Measurements from ENCODE around the gene LGI2.
"Not testable (repeated sequence)": the region's sequence is repeated elsewhere in the genome, so short reads cannot be mapped to it uniquely, and the experiment has no call there.

The LGI2 gene

DNA sequence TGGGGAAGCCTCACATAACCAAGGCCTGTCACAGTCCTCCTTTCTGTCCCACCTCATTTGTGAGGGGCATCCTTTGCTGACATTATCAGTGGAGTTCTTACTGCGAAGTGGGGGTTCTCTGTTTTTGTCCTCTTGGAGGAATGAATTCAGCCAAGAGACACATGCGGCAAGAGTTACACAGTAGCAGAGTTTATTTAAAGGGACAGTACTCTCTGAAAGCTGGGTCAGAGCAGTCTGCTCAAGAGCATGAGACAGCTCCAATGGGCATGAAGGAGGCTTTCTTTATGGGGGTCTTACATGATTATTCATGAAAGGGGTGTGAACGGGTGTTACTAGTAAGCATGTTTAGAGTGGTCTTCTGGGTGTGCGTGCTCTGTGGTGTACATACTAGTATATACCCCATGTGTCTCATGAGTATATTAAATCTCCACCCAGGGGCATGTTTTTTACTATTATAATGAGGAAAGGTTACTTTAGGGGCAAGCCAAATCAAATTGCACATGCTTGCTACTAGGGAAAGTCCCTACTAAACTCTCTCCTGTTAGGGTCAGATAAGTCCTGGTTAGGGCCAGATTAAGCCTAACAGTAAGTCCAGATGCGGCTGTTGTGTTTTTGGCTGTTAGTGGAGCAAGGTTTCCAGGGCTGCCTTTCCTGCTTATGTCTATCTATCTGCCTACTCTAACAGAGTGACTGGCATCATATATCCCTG, 19.8 kb upstream of the LGI2 start:
- no peak for DNase-seq (ENCODE audit: low read depth in 2 of 2)

- no peak for DNase-seq (ENCODE audit: low read depth in 2 of 2)
Measured at GRCh38 chr4:25043548-25043947, 12.8 kb upstream of the LGI2 start.

DNA sequence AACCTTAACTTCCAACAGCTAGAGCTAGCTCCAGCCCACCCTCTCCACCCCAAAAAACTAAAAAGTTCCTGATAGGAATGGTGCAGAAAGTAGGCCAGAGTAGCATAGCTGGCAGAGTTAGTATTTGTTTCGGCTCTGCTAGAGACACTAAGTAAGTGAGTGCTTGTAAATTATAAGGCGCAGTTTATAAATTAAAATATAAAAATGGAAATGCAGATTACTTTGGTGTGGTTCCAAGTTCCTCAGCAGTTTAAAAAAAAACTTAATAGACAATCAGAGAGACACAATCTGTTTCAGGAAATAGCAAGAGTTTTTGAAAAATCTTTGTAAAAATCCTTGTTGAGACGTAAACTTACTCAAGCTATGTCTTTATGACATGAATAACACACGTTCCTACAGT, 2.8 kb upstream of the LGI2 start:
- DNase-seq (ENCODE audit: low read depth in 2 of 2): no peak

- DNase-seq (ENCODE audit: low read depth in 2 of 2): no peak
Measured at GRCh38 chr4:25032126-25032525, 1.4 kb upstream of the LGI2 start.

GRCh38 chr4:25031077-25031621, 403 bp upstream of the LGI2 start:
- DNase-seq (ENCODE audit: low read depth in 2 of 2): no peak

- DNase-seq (ENCODE audit: low read depth in 2 of 2): no peak
Measured at GRCh38 chr4:25029479-25030276, 1.1 kb downstream of the LGI2 start.

GRCh38 chr4:25028851-25029250, 1.9 kb downstream of the LGI2 start:
- no peak for DNase-seq (ENCODE audit: low read depth in 2 of 2)

GRCh38 chr4:25022766-25023165, 8.0 kb downstream of the LGI2 start:
- DNase-seq (ENCODE audit: low read depth in 2 of 2): no peak

DNA sequence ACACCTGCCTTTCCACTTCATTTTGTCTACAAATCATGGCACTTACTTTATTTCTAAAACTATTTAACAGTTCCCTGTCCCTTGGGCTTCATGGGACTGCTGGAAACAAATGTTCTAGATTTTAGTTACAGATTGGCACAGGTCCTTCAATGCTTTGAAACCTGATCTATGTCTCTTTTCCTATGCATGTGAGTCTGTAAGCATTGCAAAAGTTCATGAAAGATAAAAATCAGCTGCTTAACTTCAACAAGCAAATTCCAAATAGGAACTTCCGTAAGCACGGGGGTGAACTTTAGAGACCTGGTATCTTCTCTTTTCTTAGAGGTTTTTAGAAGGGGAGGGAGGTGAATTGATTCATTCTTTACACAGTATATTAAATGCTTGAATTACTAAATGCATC, 9.5 kb downstream of the LGI2 start:
- no peak for DNase-seq (ENCODE audit: low read depth in 2 of 2)

DNA sequence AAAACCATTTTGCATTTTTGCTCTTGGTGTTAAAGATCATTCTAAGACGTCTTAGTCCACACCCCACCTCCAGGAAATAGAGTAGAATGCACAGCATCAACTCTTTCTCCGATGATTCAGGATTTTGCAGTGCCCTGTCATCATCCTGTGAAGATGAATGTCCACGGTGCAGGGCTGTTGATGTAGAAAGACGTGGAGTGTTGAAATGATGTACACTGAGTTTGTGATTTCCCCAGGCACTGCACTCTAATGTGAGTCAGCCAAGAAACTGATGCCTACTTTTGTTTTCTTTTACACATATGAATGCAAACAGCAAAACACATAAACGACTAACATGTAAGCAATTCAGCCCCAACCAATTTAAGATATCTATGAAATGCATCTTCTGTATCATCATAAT, 10.5 kb downstream of the LGI2 start:
- no peak for DNase-seq (ENCODE audit: low read depth in 2 of 2)

- DNase-seq (ENCODE audit: low read depth in 2 of 2): no peak
Measured at GRCh38 chr4:25019501-25019900, 11.2 kb downstream of the LGI2 start.

DNA sequence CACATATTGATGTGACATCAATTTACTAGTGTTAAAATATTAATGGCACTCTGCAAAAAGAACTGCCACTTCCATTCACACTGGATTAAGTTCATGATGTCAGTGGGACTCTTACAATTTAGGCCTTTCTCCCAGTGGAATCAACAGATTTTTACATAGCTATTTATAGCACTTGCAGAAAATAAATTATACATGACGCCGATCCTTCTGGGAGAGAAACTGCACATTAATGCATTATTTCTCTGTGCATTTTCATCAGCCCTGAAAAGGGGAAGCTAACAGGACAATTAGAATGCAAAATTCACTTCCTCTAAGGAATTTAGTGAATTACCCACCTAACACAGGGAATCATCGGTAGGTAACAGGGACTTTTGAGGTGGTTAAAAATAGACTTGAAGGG, 15.7 kb downstream of the LGI2 start:
- no peak for DNase-seq (ENCODE audit: low read depth in 2 of 2)

- not testable (repeated sequence) for DNase-seq (ENCODE audit: low read depth in 2 of 2)
Measured at GRCh38 chr4:25014662-25014983, 16.1 kb downstream of the LGI2 start.

- no peak for DNase-seq (ENCODE audit: low read depth in 2 of 2)
Measured at GRCh38 chr4:25013756-25014661, 16.7 kb downstream of the LGI2 start.

DNA sequence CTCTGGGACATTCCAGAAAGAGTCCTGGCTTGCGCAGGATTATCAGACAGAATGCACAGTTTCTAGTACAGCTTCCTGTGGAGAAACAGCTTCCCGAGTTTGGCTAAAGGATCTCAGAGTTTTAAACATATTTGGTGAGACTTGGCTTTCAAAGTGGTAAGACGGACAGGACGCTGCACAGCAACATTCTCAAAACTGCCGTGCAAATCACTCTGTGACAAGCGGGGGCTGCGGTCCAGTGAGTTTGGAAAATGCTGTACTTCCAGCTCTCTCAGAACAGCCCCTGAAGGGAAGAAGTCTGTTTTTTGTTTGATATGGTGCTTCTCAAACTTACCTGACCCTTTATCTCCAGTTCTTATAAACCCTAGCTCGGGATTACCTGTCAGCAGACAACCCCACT, 18.1 kb downstream of the LGI2 start:
- DNase-seq (ENCODE audit: low read depth in 2 of 2): no peak

DNA sequence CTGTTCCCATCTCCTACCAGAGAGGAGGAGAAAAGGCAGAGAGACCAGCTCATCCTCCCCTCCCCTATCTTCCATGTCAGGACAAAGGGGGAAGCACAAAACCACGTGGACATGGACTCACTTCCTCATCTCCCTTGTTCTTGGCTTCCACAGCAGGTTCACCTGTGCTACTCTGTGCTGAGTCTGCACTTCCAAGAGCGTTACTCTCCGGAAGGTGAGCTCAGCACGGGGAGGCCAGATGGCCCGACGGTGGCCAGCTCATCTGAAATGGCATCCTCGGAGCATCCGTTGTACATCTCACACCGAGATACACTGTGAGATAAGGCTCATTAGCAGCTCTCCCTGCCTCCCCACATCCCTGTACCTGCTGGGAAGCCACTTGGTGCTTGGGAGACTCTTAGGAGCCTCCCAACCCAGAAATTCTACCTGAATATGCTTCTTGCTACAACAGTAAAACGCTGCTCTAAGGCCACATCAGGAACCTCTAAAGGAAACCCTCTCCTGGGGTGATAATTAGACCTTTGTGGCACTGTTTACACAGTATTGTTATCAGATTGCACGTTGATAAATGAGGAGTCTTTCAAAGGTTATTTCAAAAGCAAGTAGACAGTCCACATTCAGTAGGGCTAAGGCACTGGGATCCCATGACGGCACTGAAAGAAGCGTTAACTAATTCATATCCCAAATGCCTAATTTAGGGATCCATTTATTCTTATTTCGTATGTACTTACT, 19.4 kb downstream of the LGI2 start:
- DNase-seq (ENCODE audit: low read depth in 2 of 2): no peak

GRCh38 chr4:25007598-25007997, 23.1 kb downstream of the LGI2 start:
- DNase-seq (ENCODE audit: low read depth in 2 of 2): no peak

DNA sequence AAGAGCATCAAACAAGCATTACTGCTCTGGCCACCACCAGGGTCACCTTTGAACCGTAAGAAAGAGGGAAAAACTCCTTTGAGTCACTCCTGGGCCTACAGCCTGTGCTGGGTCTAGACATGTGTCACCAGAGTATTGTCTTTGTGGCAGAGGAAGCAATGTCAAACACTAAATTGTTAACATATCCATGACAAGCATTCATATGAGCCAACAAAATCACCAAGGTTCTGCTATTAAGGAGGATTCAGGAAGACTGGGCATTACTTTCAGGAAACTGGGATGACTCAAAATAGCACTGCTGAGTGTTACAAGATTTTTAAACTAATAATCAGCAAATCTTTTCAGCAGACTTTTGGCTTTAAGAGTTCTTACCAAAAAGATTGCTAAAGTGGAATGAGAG, 28.1 kb downstream of the LGI2 start:
- no peak for DNase-seq (ENCODE audit: low read depth in 2 of 2)

DNA sequence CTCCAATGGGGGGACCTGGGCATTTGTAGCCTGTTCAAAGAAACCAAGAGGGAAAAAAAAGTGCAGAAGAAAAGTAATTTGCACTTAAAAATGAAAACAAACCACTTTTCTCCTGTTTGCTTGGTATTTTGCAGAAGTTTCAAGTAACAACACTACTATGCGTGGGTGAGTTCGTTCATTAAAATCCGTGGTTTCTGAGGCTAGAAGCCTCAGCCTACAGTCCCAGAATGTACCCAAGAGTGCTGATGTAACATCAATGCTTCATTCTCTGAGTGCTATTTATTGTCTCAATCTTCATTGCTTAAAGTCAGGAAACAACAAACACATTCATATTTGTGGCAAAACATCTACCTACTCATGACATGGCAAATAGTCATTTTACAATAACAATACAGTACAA, 29.2 kb downstream of the LGI2 start:
- no peak for DNase-seq (ENCODE audit: low read depth in 2 of 2)

DNA sequence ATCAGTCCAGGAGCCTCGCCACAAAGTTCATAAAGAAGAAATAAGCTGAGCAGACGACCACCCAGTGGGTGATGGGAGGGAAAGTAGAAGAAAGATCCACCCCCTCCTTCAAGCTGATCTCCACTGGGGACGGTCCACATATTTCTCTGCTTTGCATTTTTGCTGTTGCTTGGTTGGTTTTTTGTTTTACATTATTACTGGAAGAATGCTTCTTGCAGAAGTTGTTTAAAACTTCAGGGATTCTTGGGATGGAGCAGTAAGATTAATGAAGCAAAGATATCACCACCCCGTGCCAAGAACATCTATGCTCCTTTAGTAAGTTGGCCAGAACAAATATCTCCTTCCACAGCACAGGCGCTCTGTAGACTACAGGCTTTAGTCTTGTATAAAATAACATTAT, 30.1 kb downstream of the LGI2 start:
- DNase-seq (ENCODE audit: low read depth in 2 of 2): no peak

GRCh38 chr4:24999392-25000089, 31.2 kb downstream of the LGI2 start:
- DNase-seq (ENCODE audit: low read depth in 2 of 2): no peak
